ENCODE data around the gene RNF135.
"Not testable (repeated sequence)": the region's sequence is repeated elsewhere in the genome, so short reads cannot be mapped to it uniquely, and the experiment has no call there.

The RNF135 gene

GRCh38 chr17:31007695-31008373 lies 37.0 kb downstream of the RNF135 start:
- DNase-seq (ENCODE audit: low read depth) = no peak
- no peak overlapping the region for H3K4me3 ChIP-seq (ENCODE audit: low read depth, low read length)
- TF ChIP-seq MAX (IDR thresholded peaks at IDR 0.05; ENCODE audit: low read depth, low read length) (no peak), MYC (IDR thresholded peaks at IDR 0.05; ENCODE audit: low read depth, low read length) (no peak), POLR2A (IDR thresholded peaks at IDR 0.05; ENCODE audit: extremely low read depth, insufficient read length) (no peak), CTCF (IDR thresholded peaks at IDR 0.05; ENCODE audit: low read depth, low read length) (no peak)

GRCh38 chr17:31008374-31009041 lies 37.7 kb downstream of the RNF135 start:
- no peak for TF ChIP-seq MAX (IDR thresholded peaks at IDR 0.05; ENCODE audit: low read depth, low read length)
- DNase-seq (ENCODE audit: low read depth) = peak; percentile 59
- no peak overlapping the region for H3K4me3 ChIP-seq (ENCODE audit: low read depth, low read length)

GRCh38 chr17:31009042-31009702 lies 38.3 kb downstream of the RNF135 start:
- H3K4me3 ChIP-seq (ENCODE audit: low read depth, low read length); DNase-seq (ENCODE audit: low read depth): not testable (repeated sequence)

- not testable (repeated sequence) for H3K4me3 ChIP-seq (ENCODE audit: low read depth, low read length); DNase-seq (ENCODE audit: low read depth)
Observed at GRCh38 chr17:31010014-31010413, 39.2 kb downstream of the RNF135 start.

GRCh38 chr17:31013844-31014243 lies 43.0 kb downstream of the RNF135 start:
- DNase-seq (ENCODE audit: low read depth) = no peak
- TF ChIP-seq CTCF (IDR thresholded peaks at IDR 0.05; ENCODE audit: low read depth, low read length) = no peak
- no peak for TF ChIP-seq POLR2A (IDR thresholded peaks at IDR 0.05; ENCODE audit: extremely low read depth, insufficient read length)
- no peak for TF ChIP-seq MAX (IDR thresholded peaks at IDR 0.05; ENCODE audit: low read depth, low read length)
- no peak for TF ChIP-seq MYC (IDR thresholded peaks at IDR 0.05; ENCODE audit: low read depth, low read length)
- H3K4me3 ChIP-seq (ENCODE audit: low read depth, low read length) = no peak overlapping the region

- no peak overlapping the region for H3K4me3 ChIP-seq (ENCODE audit: low read depth, low read length)
- no peak for TF ChIP-seq CTCF (IDR thresholded peaks at IDR 0.05; ENCODE audit: low read depth, low read length)
- TF ChIP-seq MAX (IDR thresholded peaks at IDR 0.05; ENCODE audit: low read depth, low read length) = no peak
- no peak for TF ChIP-seq MYC (IDR thresholded peaks at IDR 0.05; ENCODE audit: low read depth, low read length)
- TF ChIP-seq POLR2A (IDR thresholded peaks at IDR 0.05; ENCODE audit: extremely low read depth, insufficient read length) = no peak
- no peak for DNase-seq (ENCODE audit: low read depth)
Observed at GRCh38 chr17:31015639-31016038, 44.8 kb downstream of the RNF135 start.

- no peak for TF ChIP-seq POLR2A (IDR thresholded peaks at IDR 0.05; ENCODE audit: extremely low read depth, insufficient read length)
- no peak for TF ChIP-seq MYC (IDR thresholded peaks at IDR 0.05; ENCODE audit: low read depth, low read length)
- TF ChIP-seq CTCF (IDR thresholded peaks at IDR 0.05; ENCODE audit: low read depth, low read length) = no peak
- no peak for TF ChIP-seq MAX (IDR thresholded peaks at IDR 0.05; ENCODE audit: low read depth, low read length)
- H3K4me3 ChIP-seq (ENCODE audit: low read depth, low read length) = no peak overlapping the region
- no peak for DNase-seq (ENCODE audit: low read depth)
Observed at GRCh38 chr17:31019004-31019403, 48.2 kb downstream of the RNF135 start.

- DNase-seq (ENCODE audit: low read depth); H3K4me3 ChIP-seq (ENCODE audit: low read depth, low read length): not testable (repeated sequence)
Observed at GRCh38 chr17:31023171-31023570, 52.3 kb downstream of the RNF135 start.
